GM21526 (cell line): ENCODE results near the gene SPEG.

Experiments
- ATAC-seq: cut with Tn5 transposase; IDR thresholded peaks from one replicate; pipeline ENCODE4 v1.9.1; 2021; ENCODE audit warnings: moderate library complexity; ENCODE audit not compliant: unreplicated experiment, low FRiP score

Gene SPEG

GRCh38 chr2:219491278-219491963, 56.8 kb downstream of the SPEG start:
- ATAC-seq, result no peak

GRCh38 chr2:219492575-219492974, 57.9 kb downstream of the SPEG start:
- no peak for ATAC-seq

DNA sequence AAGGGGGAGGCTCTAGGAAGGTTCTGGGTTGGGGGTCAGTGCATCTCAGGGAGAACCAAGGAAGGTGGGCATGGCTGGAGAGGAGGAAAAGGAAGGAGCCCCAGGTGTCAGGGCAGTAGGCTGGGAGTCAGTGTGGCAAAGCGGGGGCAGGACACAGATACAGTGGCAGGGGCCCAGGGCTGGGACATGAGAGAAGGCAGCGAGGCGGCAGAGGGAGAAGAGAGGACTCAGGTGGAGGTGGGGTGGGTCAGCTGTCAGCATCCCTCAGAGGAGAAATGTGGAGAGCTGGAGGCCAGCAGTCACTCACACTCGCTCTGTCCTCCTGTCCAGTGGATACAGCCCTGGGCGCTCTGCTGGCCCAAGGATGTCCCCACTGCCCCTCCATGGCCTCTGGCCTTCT, 58.4 kb downstream of the SPEG start:
- ATAC-seq, result no peak

DNA sequence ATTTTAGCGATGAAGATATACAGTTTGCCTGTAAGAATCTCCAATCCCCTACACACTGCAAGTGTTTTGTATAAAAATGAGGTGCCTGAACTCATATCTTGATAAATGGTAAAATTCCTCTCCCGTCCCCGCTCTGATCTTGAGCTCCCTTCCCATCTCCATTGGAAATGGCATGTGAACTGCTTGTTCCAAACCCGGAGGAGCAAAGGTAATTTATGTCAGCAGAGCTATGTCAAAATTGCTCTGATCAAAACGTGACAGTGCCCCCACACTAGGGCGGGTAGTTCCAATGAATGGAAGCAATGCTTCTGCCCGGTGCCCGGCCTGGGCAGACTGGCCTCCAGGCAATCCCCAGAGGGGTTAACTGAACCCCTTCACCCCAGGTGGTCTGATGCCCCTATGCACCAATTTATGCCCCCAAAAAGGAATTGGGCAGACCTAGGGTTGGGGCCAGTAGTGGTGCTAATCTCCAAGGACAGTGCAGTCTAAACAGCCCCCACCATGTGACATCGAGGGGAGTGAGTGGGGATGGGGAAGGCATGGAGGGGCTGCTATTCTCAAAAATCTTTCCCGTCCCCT, 60.4 kb downstream of the SPEG start:
- ATAC-seq, result no peak

- no peak for ATAC-seq
Measured at GRCh38 chr2:219495531-219496122, 61.0 kb downstream of the SPEG start.

GRCh38 chr2:219496247-219496824, 61.7 kb downstream of the SPEG start:
- ATAC-seq, result no peak

- ATAC-seq, result no peak
Measured at GRCh38 chr2:219496825-219497494, 62.3 kb downstream of the SPEG start.

- ATAC-seq, result peak; percentile 9
Measured at GRCh38 chr2:219497495-219498279, 63.0 kb downstream of the SPEG start.

- peak; percentile 94 for ATAC-seq
Measured at GRCh38 chr2:219498280-219499057, 63.8 kb downstream of the SPEG start, which contains the start of gene GMPPA. Gene GMPPA (plus strand): TSS chr2:219498891. CDS start chr2:219499976, 1,085 bp downstream.

GRCh38 chr2:219499058-219499307, 64.3 kb downstream of the SPEG start:
- no peak for ATAC-seq

- no peak for ATAC-seq
Measured at GRCh38 chr2:219499555-219499954, 64.9 kb downstream of the SPEG start.

DNA sequence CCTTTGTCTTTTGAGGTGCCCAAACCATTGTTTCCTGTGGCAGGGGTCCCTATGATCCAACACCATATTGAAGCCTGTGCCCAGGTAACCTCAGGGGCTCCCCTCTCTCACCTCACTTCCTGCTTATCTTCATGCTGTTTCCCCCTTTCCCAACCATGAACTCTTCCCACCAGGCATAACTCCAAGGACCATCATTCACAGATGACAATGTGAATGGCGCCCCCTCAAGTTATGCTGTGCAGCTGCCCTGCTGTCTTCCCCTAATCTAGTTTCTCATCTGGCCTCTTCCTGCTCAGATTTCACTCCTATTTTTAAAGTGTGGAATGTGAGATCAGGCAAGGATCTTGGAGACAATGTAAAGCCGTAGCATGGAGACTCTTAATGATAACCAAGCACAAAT, 65.5 kb downstream of the SPEG start:
- ATAC-seq, result no peak

DNA sequence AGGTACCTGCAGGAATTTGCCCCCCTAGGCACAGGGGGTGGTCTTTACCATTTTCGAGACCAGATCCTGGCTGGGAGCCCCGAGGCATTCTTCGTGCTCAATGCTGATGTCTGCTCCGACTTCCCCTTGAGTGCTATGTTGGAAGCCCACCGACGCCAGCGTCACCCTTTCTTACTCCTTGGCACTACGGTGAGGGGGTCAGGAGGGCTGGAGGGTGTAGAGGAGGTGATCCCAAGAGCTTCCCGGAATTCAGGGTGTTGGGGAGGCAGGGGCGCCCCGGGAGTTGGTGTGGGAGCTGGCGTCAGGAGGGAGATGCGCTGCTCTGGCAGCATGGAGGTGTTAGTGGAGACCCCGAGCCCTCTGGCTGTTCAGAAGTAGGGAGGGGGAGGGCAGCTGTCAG, 67.2 kb downstream of the SPEG start:
- ATAC-seq, result no peak

DNA sequence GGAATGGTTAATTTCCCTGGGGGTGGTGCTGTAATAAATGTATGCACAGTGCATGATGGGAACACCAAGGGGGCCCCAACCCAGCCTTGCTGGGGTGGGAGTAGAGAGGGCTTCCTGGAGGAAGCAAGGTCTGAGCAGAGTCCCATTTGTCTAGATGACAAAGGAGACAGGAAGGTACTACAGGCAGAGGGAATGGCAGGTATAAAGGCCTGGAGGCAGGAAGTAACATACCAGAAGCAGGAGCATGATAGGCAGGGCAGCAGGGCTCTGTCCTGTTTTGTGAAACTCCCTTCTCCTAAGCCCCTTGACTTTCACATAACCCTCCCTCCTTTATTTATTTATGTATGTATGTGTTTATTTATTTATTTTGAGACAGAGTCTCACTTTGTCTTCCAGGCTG, 68.0 kb downstream of the SPEG start:
- no peak for ATAC-seq

- no peak for ATAC-seq
Measured at GRCh38 chr2:219505585-219505984, 70.9 kb downstream of the SPEG start.

- ATAC-seq, result no peak
Measured at GRCh38 chr2:219506153-219506801, 71.6 kb downstream of the SPEG start.

- ATAC-seq, result no peak
Measured at GRCh38 chr2:219506802-219507526, 72.3 kb downstream of the SPEG start.

DNA sequence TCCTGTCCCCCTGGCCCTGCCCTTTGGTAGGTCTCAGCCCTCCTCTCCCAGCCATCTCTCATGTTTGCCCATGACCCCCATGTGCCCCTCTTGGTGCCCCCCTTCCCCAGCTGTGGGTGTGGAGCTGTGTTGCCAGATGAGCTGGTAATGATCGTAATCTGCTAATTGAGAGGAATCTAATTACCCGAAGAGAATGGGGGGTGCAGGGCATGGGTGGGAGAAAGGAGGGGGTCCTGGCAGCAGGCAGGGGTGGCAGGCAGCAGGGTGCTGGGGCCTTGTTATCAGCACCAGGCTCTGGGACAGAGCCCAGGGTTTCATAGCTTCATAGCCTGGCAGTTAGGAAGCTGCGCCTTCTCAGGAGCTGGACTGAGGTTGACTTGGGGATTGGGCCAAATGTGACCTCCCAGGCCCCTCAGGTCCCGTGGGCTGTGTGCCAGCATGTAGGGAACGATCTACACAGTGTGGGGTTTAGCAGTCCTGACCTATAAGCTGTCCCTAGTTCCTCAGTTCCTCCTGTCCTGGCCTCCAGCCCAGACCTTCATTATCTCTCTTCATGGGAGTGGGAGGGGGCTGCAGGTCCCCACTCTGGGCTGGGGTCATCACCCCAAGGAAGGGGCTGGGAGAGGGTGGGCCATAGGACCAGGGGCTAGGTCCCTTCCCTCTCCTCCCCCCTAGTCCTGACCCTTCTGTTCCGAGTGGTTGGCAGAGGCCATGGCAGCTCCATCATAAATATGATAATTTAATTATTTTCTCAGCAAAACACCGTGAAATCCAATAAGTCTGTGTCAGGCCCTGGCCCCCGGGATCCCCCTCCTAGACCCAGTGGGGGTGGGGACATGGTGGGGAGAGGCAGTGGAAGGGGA, 73.2 kb downstream of the SPEG start:
- ATAC-seq, result no peak
